Measurements from ENCODE around the gene CHN2. TPM values are rescaled to one million over a fixed set of nuclear protein-coding genes. Genes with fewer than 3 reads are reported as not detected.

The CHN2 gene
- total RNA-seq, 1 experiment from 2014 or later, result 0.15 TPM

DNA sequence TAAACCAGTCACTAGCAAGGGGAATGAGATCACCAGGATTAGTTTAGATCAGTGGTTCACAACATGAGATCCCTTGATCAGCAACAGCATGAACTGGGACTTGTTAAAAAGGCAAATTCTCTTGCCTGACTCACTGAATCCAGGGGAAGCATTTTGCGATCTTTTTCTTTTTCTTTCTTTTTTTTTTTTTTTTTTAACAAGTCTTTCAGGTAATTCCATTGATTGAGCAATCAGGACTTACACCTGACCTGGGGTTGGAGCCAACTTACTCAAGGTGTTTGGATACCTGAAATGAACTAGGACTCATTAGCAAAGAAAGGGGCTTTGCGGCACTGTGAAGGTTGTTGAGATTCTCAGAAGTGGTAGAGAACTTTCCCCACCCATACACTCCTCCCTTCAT is 321.9 kb downstream of the CHN2 start:
- TF ChIP-seq TCF7L2 (IDR thresholded peaks at IDR 0.05; ENCODE audit: low read depth, low read length) (no peak), POLR2AphosphoS5 (IDR thresholded peaks at IDR 0.05; ENCODE audit: low read depth, low read length) (no peak), SIN3A (IDR thresholded peaks at IDR 0.05; ENCODE audit: borderline replicate concordance, insufficient read depth, low read depth, low read length) (no peak)
- TF ChIP-seq, protein P1, sequence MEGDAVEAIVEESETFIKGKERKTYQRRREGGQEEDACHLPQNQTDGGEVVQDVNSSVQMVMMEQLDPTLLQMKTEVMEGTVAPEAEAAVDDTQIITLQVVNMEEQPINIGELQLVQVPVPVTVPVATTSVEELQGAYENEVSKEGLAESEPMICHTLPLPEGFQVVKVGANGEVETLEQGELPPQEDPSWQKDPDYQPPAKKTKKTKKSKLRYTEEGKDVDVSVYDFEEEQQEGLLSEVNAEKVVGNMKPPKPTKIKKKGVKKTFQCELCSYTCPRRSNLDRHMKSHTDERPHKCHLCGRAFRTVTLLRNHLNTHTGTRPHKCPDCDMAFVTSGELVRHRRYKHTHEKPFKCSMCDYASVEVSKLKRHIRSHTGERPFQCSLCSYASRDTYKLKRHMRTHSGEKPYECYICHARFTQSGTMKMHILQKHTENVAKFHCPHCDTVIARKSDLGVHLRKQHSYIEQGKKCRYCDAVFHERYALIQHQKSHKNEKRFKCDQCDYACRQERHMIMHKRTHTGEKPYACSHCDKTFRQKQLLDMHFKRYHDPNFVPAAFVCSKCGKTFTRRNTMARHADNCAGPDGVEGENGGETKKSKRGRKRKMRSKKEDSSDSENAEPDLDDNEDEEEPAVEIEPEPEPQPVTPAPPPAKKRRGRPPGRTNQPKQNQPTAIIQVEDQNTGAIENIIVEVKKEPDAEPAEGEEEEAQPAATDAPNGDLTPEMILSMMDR (IDR thresholded peaks at IDR 0.05), result no peak
- TF ChIP-seq, protein P2, sequence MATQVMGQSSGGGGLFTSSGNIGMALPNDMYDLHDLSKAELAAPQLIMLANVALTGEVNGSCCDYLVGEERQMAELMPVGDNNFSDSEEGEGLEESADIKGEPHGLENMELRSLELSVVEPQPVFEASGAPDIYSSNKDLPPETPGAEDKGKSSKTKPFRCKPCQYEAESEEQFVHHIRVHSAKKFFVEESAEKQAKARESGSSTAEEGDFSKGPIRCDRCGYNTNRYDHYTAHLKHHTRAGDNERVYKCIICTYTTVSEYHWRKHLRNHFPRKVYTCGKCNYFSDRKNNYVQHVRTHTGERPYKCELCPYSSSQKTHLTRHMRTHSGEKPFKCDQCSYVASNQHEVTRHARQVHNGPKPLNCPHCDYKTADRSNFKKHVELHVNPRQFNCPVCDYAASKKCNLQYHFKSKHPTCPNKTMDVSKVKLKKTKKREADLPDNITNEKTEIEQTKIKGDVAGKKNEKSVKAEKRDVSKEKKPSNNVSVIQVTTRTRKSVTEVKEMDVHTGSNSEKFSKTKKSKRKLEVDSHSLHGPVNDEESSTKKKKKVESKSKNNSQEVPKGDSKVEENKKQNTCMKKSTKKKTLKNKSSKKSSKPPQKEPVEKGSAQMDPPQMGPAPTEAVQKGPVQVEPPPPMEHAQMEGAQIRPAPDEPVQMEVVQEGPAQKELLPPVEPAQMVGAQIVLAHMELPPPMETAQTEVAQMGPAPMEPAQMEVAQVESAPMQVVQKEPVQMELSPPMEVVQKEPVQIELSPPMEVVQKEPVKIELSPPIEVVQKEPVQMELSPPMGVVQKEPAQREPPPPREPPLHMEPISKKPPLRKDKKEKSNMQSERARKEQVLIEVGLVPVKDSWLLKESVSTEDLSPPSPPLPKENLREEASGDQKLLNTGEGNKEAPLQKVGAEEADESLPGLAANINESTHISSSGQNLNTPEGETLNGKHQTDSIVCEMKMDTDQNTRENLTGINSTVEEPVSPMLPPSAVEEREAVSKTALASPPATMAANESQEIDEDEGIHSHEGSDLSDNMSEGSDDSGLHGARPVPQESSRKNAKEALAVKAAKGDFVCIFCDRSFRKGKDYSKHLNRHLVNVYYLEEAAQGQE (IDR thresholded peaks at IDR 0.05; ENCODE audit: insufficient read depth in 1 of 2, low read depth in 2 of 2, low read length in 1 of 2), result no peak
- no peaks in the 10 kb centered on the region for H3K36me3 ChIP-seq (ENCODE audit: control insufficient read depth, insufficient read depth, low read length)
- H3K9me3 ChIP-seq (ENCODE audit: control insufficient read depth, insufficient read depth, low read depth, low read length), result no peaks in the 10 kb centered on the region
- in situ Hi-C loops (cut with HindIII; ENCODE audit: low pct_unique_long_range_greater_than_20kb, low sequenced_read_pairs) (no loop called here), intact Hi-C loops (cut with micrococcal nuclease; ENCODE audit: unreplicated experiment) (no loop called here)
- no peak overlapping the region for H3K27ac ChIP-seq (ENCODE audit: low read length)
- no peaks in the 10 kb centered on the region for H3K4me1 ChIP-seq (ENCODE audit: control insufficient read depth, insufficient read depth, low read length)
- ChIA-PET CTCF (no interaction called here), POLR2A (no interaction called here)
- no TSS peak for BruUV-seq (replicated peaks)
- H3K27me3 ChIP-seq (ENCODE audit: control insufficient read depth, insufficient read depth, low read length), result no peaks in the 10 kb centered on the region
- ATAC-seq (no peak), DNase-seq (ENCODE audit: low read depth, low spot score) (no peak)
- no peak overlapping the region for H3K4me3 ChIP-seq (ENCODE audit: low read depth in 2 of 2, low read length in 2 of 2)

DNA sequence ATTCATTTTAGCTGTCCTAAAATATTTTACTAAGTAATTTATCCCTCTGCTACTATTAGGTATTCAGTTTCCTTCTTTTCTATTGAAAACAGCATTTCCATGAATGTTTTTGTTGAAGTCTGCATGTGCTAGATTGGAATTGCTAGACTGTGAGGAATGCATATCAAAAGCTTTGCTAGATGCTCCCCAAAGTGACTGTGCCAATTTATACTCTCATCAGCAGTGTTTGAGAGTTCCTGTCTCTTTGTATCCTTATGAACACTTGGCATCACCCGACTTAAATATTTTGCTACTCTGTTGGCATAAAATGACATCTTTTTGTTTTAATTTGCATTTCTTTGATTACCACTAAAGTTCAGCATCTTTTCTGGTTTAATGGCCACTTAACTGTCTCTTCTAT is 324.0 kb downstream of the CHN2 start:
- intact Hi-C loops (cut with micrococcal nuclease; ENCODE audit: unreplicated experiment) (no loop called here), in situ Hi-C loops (cut with HindIII; ENCODE audit: low pct_unique_long_range_greater_than_20kb, low sequenced_read_pairs) (no loop called here)
- no peaks in the 10 kb centered on the region for H3K9me3 ChIP-seq (ENCODE audit: control insufficient read depth, insufficient read depth, low read depth, low read length)
- TF ChIP-seq, protein P2 (IDR thresholded peaks at IDR 0.05; ENCODE audit: insufficient read depth in 1 of 2, low read depth in 2 of 2, low read length in 1 of 2), result no peak
- CTCF ChIA-PET, result no interaction called here
- BruUV-seq (replicated peaks), result no TSS peak
- H3K27ac ChIP-seq (ENCODE audit: low read length), result no peak overlapping the region
- H3K4me3 ChIP-seq (ENCODE audit: low read depth in 2 of 2, low read length in 2 of 2), result no peak overlapping the region
- no peaks in the 10 kb centered on the region for H3K36me3 ChIP-seq (ENCODE audit: control insufficient read depth, insufficient read depth, low read length)
- POLR2A ChIA-PET, result no interaction called here
- no peak for DNase-seq (ENCODE audit: low read depth, low spot score)
- no peak for ATAC-seq
- H3K27me3 ChIP-seq (ENCODE audit: control insufficient read depth, insufficient read depth, low read length), result no peaks in the 10 kb centered on the region
- H3K4me1 ChIP-seq (ENCODE audit: control insufficient read depth, insufficient read depth, low read length), result no peaks in the 10 kb centered on the region

Data from Panc1 (cell line).